Common myeloid progenitor, CD34-positive (primary cell): ENCODE data around the gene H1-8.

Source experiments
- CTCF ChIA-PET: fragments of 350-600 bp; sonication (Branson Sonifier 250); formaldehyde crosslinking; loops from one replicate; lab custom pipeline; 2021; ENCODE audit warnings: antibody characterized with exemption; lab: Charles Lee
- POLR2A ChIA-PET: fragments of 350-600 bp; sonication (Branson Sonifier 250); formaldehyde crosslinking; loops from one replicate; lab custom pipeline; 2021; ENCODE audit warnings: antibody characterized with exemption; lab: Charles Lee
- DNase-seq, 3 donors: peaks; one replicate each; pipeline versions ENCODE4 v3.0.0 to v3.0.0-alpha.2; 2013
- H3K27ac ChIP-seq, 2 experiments: 1 replicate in 1 of 2; 2 replicates in 1 of 2; pipeline ENCODE4 v1.7.0; 2013; ENCODE audit warnings: inconsistent platforms in 2 of 2, low read length in 2 of 2, mild to moderate bottlenecking in 2 of 2, low read depth in 1 of 2, moderate library complexity in 1 of 2; ENCODE audit not compliant: severe bottlenecking in 2 of 2, insufficient read depth in 1 of 2, poor library complexity in 1 of 2
- H3K27me3 ChIP-seq, 5 experiments: replicated peaks in 2 of 5; 1 replicate in 3 of 5; 2 replicates in 2 of 5; pipeline versions ENCODE4 v1.6.1 to v1.7.0; 2013; ENCODE audit warnings: low read length in 4 of 5, mild to moderate bottlenecking in 2 of 5, moderate library complexity in 2 of 5, inconsistent platforms in 1 of 5; ENCODE audit not compliant: insufficient read depth in 5 of 5, control insufficient read depth in 4 of 5
- H3K36me3 ChIP-seq, 4 experiments: 1 replicate in 2 of 4; 2 replicates in 2 of 4; pipeline versions ENCODE4 v1.6.1 to v1.7.0; 2013; ENCODE audit warnings: low read length in 3 of 4, control low read depth in 1 of 4, mild to moderate bottlenecking in 1 of 4; ENCODE audit not compliant: control insufficient read depth in 4 of 4, insufficient read depth in 4 of 4
- H3K4me1 ChIP-seq, 4 experiments: 1 replicate in 3 of 4; 2 replicates in 1 of 4; pipeline versions ENCODE4 v1.6.1 to v1.7.1; 2013; ENCODE audit warnings: low read length in 3 of 4, mild to moderate bottlenecking in 3 of 4, control low read depth in 1 of 4, inconsistent platforms in 1 of 4, moderate library complexity in 1 of 4; ENCODE audit not compliant: control insufficient read depth in 4 of 4, insufficient read depth in 4 of 4; ENCODE audit errors: control extremely low read depth in 1 of 4
- H3K4me3 ChIP-seq, 7 experiments: 1 replicate in 4 of 7; 2 replicates in 3 of 7; pipeline versions ENCODE4 v1.5.1 to v1.7.0; 2013; ENCODE audit warnings: mild to moderate bottlenecking in 7 of 7, low read length in 6 of 7, moderate library complexity in 6 of 7, inconsistent platforms in 2 of 7, low read depth in 2 of 7, control low read depth in 1 of 7; ENCODE audit not compliant: insufficient read depth in 4 of 7, control insufficient read depth in 1 of 7; ENCODE audit errors: extremely low read depth in 1 of 7
- H3K9me3 ChIP-seq, 5 experiments: 1 replicate in 4 of 5; 2 replicates in 1 of 5; pipeline versions ENCODE4 v1.6.1 to v1.7.1; 2013; ENCODE audit warnings: low read length in 4 of 5, mild to moderate bottlenecking in 2 of 5, inconsistent platforms in 1 of 5, low read depth in 1 of 5, moderate library complexity in 1 of 5; ENCODE audit not compliant: control insufficient read depth in 4 of 5, insufficient read depth in 2 of 5; ENCODE audit errors: control extremely low read depth in 1 of 5
- WGBS: methylation state at CpG from one replicate; pipeline ENCODE4 v1.1.5; 2013; ENCODE audit not compliant: insufficient coverage; 5-methylcytosine and 5-hydroxymethylcytosine counted together

Gene H1-8

GRCh38 chr3:129548104-129548965, 5.4 kb downstream of the H1-8 start:
- no peak overlapping the region for H3K4me3 ChIP-seq
- 93% methylated on average over 14 of the region's 19 CpGs for WGBS
- DNase-seq = no peak
- H3K9me3 ChIP-seq = no peaks in the 10 kb centered on the region
- ChIA-PET POLR2A (no interaction called here), CTCF (interaction anchor here (1.9 kb wide), 1 partner anchor 16 kb away, joined by 4 read pairs; no protein-coding TSS in a partner anchor)
- no peaks in the 10 kb centered on the region for H3K36me3 ChIP-seq
- no peaks in the 10 kb centered on the region for H3K27me3 ChIP-seq
- no peak overlapping the region for H3K27ac ChIP-seq
- H3K4me1 ChIP-seq = peaks cover 0 to 38% (median 18%) of the 10 kb centered on the region in 4 experiments

GRCh38 chr3:129549006-129549800, 6.2 kb downstream of the H1-8 start:
- peak; percentile 14 to 44 (median 40) for DNase-seq
- Histone ChIP-seq H3K27ac (no peak overlapping the region), H3K36me3 (peaks cover 0 to under 1% (median 0%) of the 10 kb centered on the region in 4 experiments), H3K27me3 (no peaks in the 10 kb centered on the region), H3K9me3 (no peaks in the 10 kb centered on the region), H3K4me1 (peaks cover 3 to 46% (median 24%) of the 10 kb centered on the region in 4 experiments), H3K4me3 (no peak overlapping the region)
- POLR2A ChIA-PET = no interaction called here
- CTCF ChIA-PET = interaction anchor here (0.6 to 10.1 kb wide), 6 partner anchors 9 to 116 kb away, joined by 3 to 61 read pairs (median 4); no protein-coding TSS in a partner anchor
- WGBS = 94% methylated on average over 12 of the region's 18 CpGs

- no peak overlapping the region for H3K4me3 ChIP-seq
Observed at GRCh38 chr3:129549805-129550204, 6.8 kb downstream of the H1-8 start.

GRCh38 chr3:129552287-129553050, 9.5 kb downstream of the H1-8 start:
- no peak for DNase-seq
- ChIA-PET CTCF (interaction anchor here (1.0 to 10.1 kb wide), 4 partner anchors 9 to 61 kb away, joined by 3 to 61 read pairs (median 3); partner anchors contain the start of gene H1-8), POLR2A (no interaction called here)
- H3K27ac ChIP-seq = no peak overlapping the region
- no peaks in the 10 kb centered on the region for H3K9me3 ChIP-seq
- H3K4me1 ChIP-seq = peaks cover 3 to 62% (median 43%) of the 10 kb centered on the region in 4 experiments
- H3K4me3 ChIP-seq = no peak overlapping the region
- 91% methylated on average over 9 of the region's 10 CpGs for WGBS
- H3K36me3 ChIP-seq = peaks cover 0 to 32% (median 13%) of the 10 kb centered on the region in 4 experiments
- H3K27me3 ChIP-seq = no peaks in the 10 kb centered on the region

More at GRCh38 chr3:129549805-129550204, 6.8 kb downstream of the H1-8 start:
- peak in 2 of 3 donors; percentile 33 to 36 for DNase-seq
- no peaks in the 10 kb centered on the region for H3K9me3 ChIP-seq
- WGBS = 81% methylated on average over 2 of the region's 3 CpGs
- no peak overlapping the region for H3K27ac ChIP-seq
- ChIA-PET POLR2A (no interaction called here), CTCF (interaction anchor here (0.8 to 10.1 kb wide), 5 partner anchors 9 to 115 kb away, joined by 3 to 61 read pairs (median 3); no protein-coding TSS in a partner anchor)
- peaks cover 3 to 52% (median 30%) of the 10 kb centered on the region in 4 experiments for H3K4me1 ChIP-seq
- peaks cover 0 to 6% (median 0%) of the 10 kb centered on the region in 4 experiments for H3K36me3 ChIP-seq
- H3K27me3 ChIP-seq = no peaks in the 10 kb centered on the region

- Histone ChIP-seq H3K9me3 (no peaks in the 10 kb centered on the region), H3K4me3 (no peak overlapping the region), H3K27ac (no peak overlapping the region), H3K36me3 (peaks cover under 1 to 39% (median 17%) of the 10 kb centered on the region in 4 experiments), H3K4me1 (peaks cover 3 to 62% (median 43%) of the 10 kb centered on the region in 4 experiments), H3K27me3 (no peaks in the 10 kb centered on the region)
- CTCF ChIA-PET = interaction anchor here (1.0 to 10.1 kb wide), 4 partner anchors 10 to 63 kb away, joined by 3 to 61 read pairs (median 5); partner anchors contain the start of gene H1-8
- no peak for DNase-seq
- POLR2A ChIA-PET = no interaction called here
- WGBS = 92% methylated on average over 6 of the region's 6 CpGs
Observed at GRCh38 chr3:129553171-129553570, 10.2 kb downstream of the H1-8 start.

GRCh38 chr3:129553719-129554118, 10.7 kb downstream of the H1-8 start:
- H3K36me3 ChIP-seq = peaks cover 2 to 44% (median 19%) of the 10 kb centered on the region in 4 experiments
- POLR2A ChIA-PET = no interaction called here
- 58% methylated on average over 13 of the region's 15 CpGs for WGBS
- H3K27me3 ChIP-seq = no peaks in the 10 kb centered on the region
- CTCF ChIA-PET = interaction anchor here (0.8 to 10.1 kb wide), 7 partner anchors 11 to 63 kb away, joined by 3 to 61 read pairs (median 3); partner anchors contain the start of genes H1-8, PLXND1 and RHO
- H3K27ac ChIP-seq = no peak overlapping the region
- H3K4me3 ChIP-seq = peak overlapping the region in 2 of 7 experiments; percentile 9 to 61
- peaks cover 3 to 62% (median 47%) of the 10 kb centered on the region in 4 experiments for H3K4me1 ChIP-seq
- H3K9me3 ChIP-seq = no peaks in the 10 kb centered on the region
- DNase-seq = peak in 2 of 3 donors; percentile 31 to 43
